A673 (cell line): Measurements from ENCODE around the gene XIRP1. TPM values are rescaled to one million over a fixed set of nuclear protein-coding genes. Genes with fewer than 3 reads are reported as not detected.

ENCODE experiments used
- Bru-seq: library from RNA; stranded (reverse); fragments of 400-500 nt; gene quantifications from one replicate; lab custom pipeline; 2021; lab: Mats Ljungman, UMichigan
- BruChase-seq, 2 experiments: library from RNA; stranded (reverse); fragments of 400-500 nt; gene quantifications; one replicate each; lab custom pipeline; 2021; lab: Mats Ljungman, UMichigan
- BruUV-seq: library from RNA; stranded (reverse); fragments of 400-500 nt; replicated peaks from 2 replicates; lab custom pipeline; 2021; lab: Mats Ljungman, UMichigan
- CTCF ChIA-PET: fragments of 300-600 bp; sonication (Branson Sonifier 250); formaldehyde crosslinking; loops from one replicate; lab custom pipeline; 2022; ENCODE audit warnings: antibody characterized with exemption; lab: Charles Lee
- POLR2A ChIA-PET: fragments of 300-600 bp; sonication (Branson Sonifier 250); formaldehyde crosslinking; loops from one replicate; lab custom pipeline; 2022; ENCODE audit warnings: antibody characterized with exemption; ENCODE audit not compliant: low non-redundant PET; lab: Charles Lee
- DNase-seq: peaks from one replicate; pipeline ENCODE4 v3.0.0-alpha.2; 2015; ENCODE audit warnings: low spot score
- H3K27ac ChIP-seq: fragments of 200-600 bp; sonication (generic); 2 replicates; pipeline ENCODE4 v1.5.1; 2016; ENCODE audit warnings: mixed run types, low read depth, mild to moderate bottlenecking, mixed read lengths, antibody characterized with exemption, low read length; ENCODE audit not compliant: poor library complexity, severe bottlenecking
- H3K27me3 ChIP-seq: fragments of 200-600 bp; sonication (generic); replicated peaks from 2 replicates; pipeline ENCODE4 v1.6.1; 2017; ENCODE audit warnings: mixed run types, low read depth, mild to moderate bottlenecking, mixed read lengths, antibody characterized with exemption, low read length; ENCODE audit not compliant: insufficient read depth, poor library complexity
- H3K36me3 ChIP-seq: fragments of 200-600 bp; sonication (generic); 2 replicates; pipeline ENCODE4 v1.6.1; 2016; ENCODE audit warnings: mixed run types, mild to moderate bottlenecking, mixed read lengths, antibody characterized with exemption, low read length; ENCODE audit not compliant: insufficient read depth, poor library complexity, severe bottlenecking
- H3K4me1 ChIP-seq: fragments of 200-600 bp; sonication (generic); 2 replicates; pipeline ENCODE4 v1.6.1; 2017; ENCODE audit warnings: mixed run types, mild to moderate bottlenecking, mixed read lengths, antibody characterized with exemption, low read length; ENCODE audit not compliant: insufficient read depth, poor library complexity, severe bottlenecking
- H3K4me3 ChIP-seq: fragments of 200-600 bp; sonication (generic); 2 replicates; pipeline ENCODE4 v1.5.1; 2016; ENCODE audit warnings: low read depth, mixed run types, mild to moderate bottlenecking, mixed read lengths, low read length; ENCODE audit not compliant: poor library complexity, severe bottlenecking
- H3K9me3 ChIP-seq: fragments of 200-600 bp; sonication (generic); 2 replicates; pipeline ENCODE4 v1.6.1; 2016; ENCODE audit warnings: mixed run types, low read depth, mild to moderate bottlenecking, mixed read lengths, antibody characterized with exemption, low read length; ENCODE audit not compliant: poor library complexity, severe bottlenecking
- CTCF ChIP-seq: fragments of 300-800, 200-600 bp; sonication (generic); conservative IDR thresholded peaks from 2 replicates; pipeline ENCODE4 v1.5.1; 2017; ENCODE audit warnings: low read depth, mild to moderate bottlenecking, antibody characterized with exemption, low read length, moderate library complexity, mixed read lengths
- EZH2 ChIP-seq: fragments of 200-600 bp; sonication (generic); IDR thresholded peaks from 2 replicates; pipeline ENCODE4 v1.6.1; 2017; ENCODE audit warnings: borderline replicate concordance, low read depth, mild to moderate bottlenecking, mixed read lengths, antibody characterized with exemption, low read length; ENCODE audit not compliant: poor library complexity, severe bottlenecking
- intact Hi-C: fragments of 100-400 bp; cut with micrococcal nuclease; formaldehyde crosslinking; loops from one replicate; pipeline ENCODE4 v1.10.0; 2022; ENCODE audit not compliant: unreplicated experiment
- long read RNA-seq: library from polyadenylated mRNA; stranded (forward); transcript quantifications from one replicate; pipeline ENCODE4 v2.0.0, GENCODE V29; 2022
- total RNA-seq: library from RNA; stranded (reverse); gene quantifications from 2 replicates; pipeline ENCODE4 v1.2.3, GENCODE V29; 2021

XIRP1 gene, protein sequence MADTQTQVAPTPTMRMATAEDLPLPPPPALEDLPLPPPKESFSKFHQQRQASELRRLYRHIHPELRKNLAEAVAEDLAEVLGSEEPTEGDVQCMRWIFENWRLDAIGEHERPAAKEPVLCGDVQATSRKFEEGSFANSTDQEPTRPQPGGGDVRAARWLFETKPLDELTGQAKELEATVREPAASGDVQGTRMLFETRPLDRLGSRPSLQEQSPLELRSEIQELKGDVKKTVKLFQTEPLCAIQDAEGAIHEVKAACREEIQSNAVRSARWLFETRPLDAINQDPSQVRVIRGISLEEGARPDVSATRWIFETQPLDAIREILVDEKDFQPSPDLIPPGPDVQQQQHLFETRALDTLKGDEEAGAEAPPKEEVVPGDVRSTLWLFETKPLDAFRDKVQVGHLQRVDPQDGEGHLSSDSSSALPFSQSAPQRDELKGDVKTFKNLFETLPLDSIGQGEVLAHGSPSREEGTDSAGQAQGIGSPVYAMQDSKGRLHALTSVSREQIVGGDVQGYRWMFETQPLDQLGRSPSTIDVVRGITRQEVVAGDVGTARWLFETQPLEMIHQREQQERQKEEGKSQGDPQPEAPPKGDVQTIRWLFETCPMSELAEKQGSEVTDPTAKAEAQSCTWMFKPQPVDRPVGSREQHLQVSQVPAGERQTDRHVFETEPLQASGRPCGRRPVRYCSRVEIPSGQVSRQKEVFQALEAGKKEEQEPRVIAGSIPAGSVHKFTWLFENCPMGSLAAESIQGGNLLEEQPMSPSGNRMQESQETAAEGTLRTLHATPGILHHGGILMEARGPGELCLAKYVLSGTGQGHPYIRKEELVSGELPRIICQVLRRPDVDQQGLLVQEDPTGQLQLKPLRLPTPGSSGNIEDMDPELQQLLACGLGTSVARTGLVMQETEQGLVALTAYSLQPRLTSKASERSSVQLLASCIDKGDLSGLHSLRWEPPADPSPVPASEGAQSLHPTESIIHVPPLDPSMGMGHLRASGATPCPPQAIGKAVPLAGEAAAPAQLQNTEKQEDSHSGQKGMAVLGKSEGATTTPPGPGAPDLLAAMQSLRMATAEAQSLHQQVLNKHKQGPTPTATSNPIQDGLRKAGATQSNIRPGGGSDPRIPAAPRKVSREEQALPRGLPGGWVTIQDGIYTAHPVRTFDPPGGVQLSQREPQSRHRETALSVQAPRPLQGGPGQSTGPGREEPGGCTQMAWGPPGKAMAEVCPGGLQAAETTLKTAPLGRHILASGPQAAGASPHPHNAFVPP (N-terminal part only)
- total RNA-seq (not detected in 2 replicates), Bru-seq, nascent RNA (not detected), BruChase-seq, experiment 1, labeled RNA remaining after a 2-hour chase (not detected), BruChase-seq, experiment 2, labeled RNA remaining after a 6-hour chase (not detected)
- long read RNA-seq = 0 reads

DNA sequence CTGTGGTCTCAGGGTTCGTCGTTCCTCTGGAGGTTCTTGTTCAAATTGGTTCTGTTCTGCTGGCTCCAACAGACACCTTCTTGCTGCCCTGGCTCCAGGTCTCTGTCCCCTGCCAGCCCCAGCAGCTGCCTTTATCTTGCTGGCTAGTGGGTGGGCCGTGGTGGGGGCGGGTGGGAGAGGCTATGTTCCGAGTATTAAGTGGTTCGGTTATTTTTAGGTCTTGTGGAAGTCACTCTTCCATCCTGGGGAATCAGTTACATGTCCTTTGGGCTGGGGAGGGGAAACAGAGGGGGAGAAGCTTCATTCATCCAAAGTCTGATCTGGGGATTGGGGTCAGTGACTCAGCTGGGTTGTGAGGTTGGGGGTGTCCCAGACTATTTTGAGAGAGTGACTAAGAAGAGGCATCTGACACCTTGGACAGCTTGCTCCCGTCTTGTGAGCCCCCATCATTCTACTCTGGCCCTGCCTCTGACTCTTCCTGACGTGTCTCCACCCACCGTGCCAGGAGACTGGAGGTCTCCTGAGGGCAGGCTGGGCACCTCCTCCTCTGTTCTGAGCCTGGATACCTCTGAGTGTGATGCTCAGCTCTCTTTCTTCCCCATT lies at the start of gene XIRP1:
Gene XIRP1, minus strand, starts transcription at position 106 of the 603 bp plus-strand sequence. CDS start 3,150 bp downstream, outside the sequence.
- Histone ChIP-seq H3K4me3 (no peak within 1 kb of the TSS), H3K36me3 (no peaks in the 10 kb centered on the region), H3K9me3 (no peaks in the 10 kb centered on the region), H3K4me1 (no peaks in the 10 kb centered on the region), H3K27ac (no peak within 1 kb of the TSS), H3K27me3 (no peaks in the 10 kb centered on the region)
- no peak for TF ChIP-seq CTCF
- no peak for TF ChIP-seq EZH2
- BruUV-seq = no TSS peak
- intact Hi-C loops = no loop called here
- POLR2A ChIA-PET = no interaction called here
- CTCF ChIA-PET = no interaction called here
- DNase-seq = no peak

GRCh38 chr3:39241561-39241960 lies 49.2 kb upstream of the XIRP1 start:
- Histone ChIP-seq H3K4me1 (no peaks in the 10 kb centered on the region), H3K27ac (no peak overlapping the region), H3K4me3 (no peak overlapping the region), H3K27me3 (peaks cover 3% of the 10 kb centered on the region), H3K9me3 (no peaks in the 10 kb centered on the region), H3K36me3 (no peaks in the 10 kb centered on the region)
- ChIA-PET POLR2A (no interaction called here), CTCF (no interaction called here)
- DNase-seq = no peak
- BruUV-seq = no TSS peak
- intact Hi-C loops = no loop called here
- TF ChIP-seq CTCF = no peak
- no peak for TF ChIP-seq EZH2

DNA sequence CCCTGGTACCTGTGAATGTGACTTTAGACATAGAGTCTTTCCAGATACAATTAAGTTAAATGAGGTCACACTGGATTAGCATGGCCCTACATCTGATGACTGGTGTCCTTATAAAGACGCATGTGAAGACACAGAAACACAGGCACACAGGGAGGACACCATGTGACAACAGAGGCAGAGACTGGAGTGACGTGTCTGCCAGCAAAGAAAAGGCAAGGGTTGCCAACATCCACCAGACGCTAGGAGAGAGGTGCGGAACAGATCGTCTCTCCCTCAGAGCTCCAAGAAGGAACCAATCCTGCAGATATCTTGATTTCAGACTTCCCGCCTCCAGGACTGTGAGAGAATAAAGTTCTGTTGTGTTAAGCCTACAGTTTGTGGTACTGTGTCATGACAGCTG lies 44.6 kb upstream of the XIRP1 start:
- ChIA-PET POLR2A (no interaction called here), CTCF (no interaction called here)
- no peaks in the 10 kb centered on the region for H3K9me3 ChIP-seq
- H3K36me3 ChIP-seq = no peaks in the 10 kb centered on the region
- H3K27me3 ChIP-seq = peaks cover 3% of the 10 kb centered on the region
- no peak for DNase-seq
- H3K4me1 ChIP-seq = no peaks in the 10 kb centered on the region
- H3K4me3 ChIP-seq = no peak overlapping the region
- no peak overlapping the region for H3K27ac ChIP-seq
- intact Hi-C loops = no loop called here
- BruUV-seq = no TSS peak
- no peak for TF ChIP-seq EZH2
- no peak for TF ChIP-seq CTCF
